ENCODE results near the gene TUBGCP3.
"Not testable (repeated sequence)": the region's sequence is repeated elsewhere in the genome, so short reads cannot be mapped to it uniquely, and the experiment has no call there.

The TUBGCP3 gene

GRCh38 chr13:112635323-112635722 is 47.4 kb upstream of the TUBGCP3 start:
- Histone ChIP-seq H4K20me1 (ENCODE audit: control insufficient read depth, insufficient read depth, low read depth, low read length) (no peaks in the 10 kb centered on the region), H3K4me3 (ENCODE audit: low read length) (no peak overlapping the region), H3K27me3 (ENCODE audit: control insufficient read depth, low read length) (peaks cover 19% of the 10 kb centered on the region), H3K4me2 (ENCODE audit: low read length) (no peak overlapping the region), H3K36me3 (ENCODE audit: control insufficient read depth, low read length) (no peaks in the 10 kb centered on the region), H3K27ac (ENCODE audit: low read depth, low read length) (no peak overlapping the region), H3K4me1 (ENCODE audit: control insufficient read depth, low read length) (no peaks in the 10 kb centered on the region), H3K9me2 (replicated peaks; ENCODE audit: control insufficient read depth, low read length) (no peaks in the 10 kb centered on the region), H3K9me3 (ENCODE audit: control insufficient read depth, insufficient read depth, low read length) (no peaks in the 10 kb centered on the region), H3K79me2 (ENCODE audit: control insufficient read depth, low read length) (no peaks in the 10 kb centered on the region), H3F3A (ENCODE audit: control insufficient read depth, insufficient read depth) (no peaks in the 10 kb centered on the region)
- TF ChIP-seq CTCF (IDR thresholded peaks at IDR 0.05; ENCODE audit: low read depth, low read length, poor library complexity, severe bottlenecking) (no peak), EZH2phosphoT487 (IDR thresholded peaks at IDR 0.05; ENCODE audit: borderline replicate concordance, low read length) (no peak)

- H3K9me3 ChIP-seq (ENCODE audit: control insufficient read depth, insufficient read depth, low read length) = no peaks in the 10 kb centered on the region
- no peak overlapping the region for H3K27ac ChIP-seq (ENCODE audit: low read depth, low read length)
- TF ChIP-seq EZH2phosphoT487 (IDR thresholded peaks at IDR 0.05; ENCODE audit: borderline replicate concordance, low read length) = no peak
- no peak for TF ChIP-seq CTCF (IDR thresholded peaks at IDR 0.05; ENCODE audit: low read depth, low read length, poor library complexity, severe bottlenecking)
- H3K79me2 ChIP-seq (ENCODE audit: control insufficient read depth, low read length) = no peaks in the 10 kb centered on the region
- no peaks in the 10 kb centered on the region for H3F3A ChIP-seq (ENCODE audit: control insufficient read depth, insufficient read depth)
- H3K27me3 ChIP-seq (ENCODE audit: control insufficient read depth, low read length) = peaks cover 8% of the 10 kb centered on the region
- no peak overlapping the region for H3K4me2 ChIP-seq (ENCODE audit: low read length)
- no peak overlapping the region for H3K4me3 ChIP-seq (ENCODE audit: low read length)
- H4K20me1 ChIP-seq (ENCODE audit: control insufficient read depth, insufficient read depth, low read depth, low read length) = no peaks in the 10 kb centered on the region
- no peaks in the 10 kb centered on the region for H3K36me3 ChIP-seq (ENCODE audit: control insufficient read depth, low read length)
- H3K9me2 ChIP-seq (replicated peaks; ENCODE audit: control insufficient read depth, low read length) = no peaks in the 10 kb centered on the region
- H3K4me1 ChIP-seq (ENCODE audit: control insufficient read depth, low read length) = no peaks in the 10 kb centered on the region
Measured at GRCh38 chr13:112634102-112634501, 46.1 kb upstream of the TUBGCP3 start.

- H3K36me3 ChIP-seq (ENCODE audit: control insufficient read depth, low read length); H4K20me1 ChIP-seq (ENCODE audit: control insufficient read depth, insufficient read depth, low read depth, low read length); H3K79me2 ChIP-seq (ENCODE audit: control insufficient read depth, low read length); H3K27ac ChIP-seq (ENCODE audit: low read depth, low read length); H3K4me3 ChIP-seq (ENCODE audit: low read length); H3K9me2 ChIP-seq (replicated peaks; ENCODE audit: control insufficient read depth, low read length); H3K4me2 ChIP-seq (ENCODE audit: low read length); H3K4me1 ChIP-seq (ENCODE audit: control insufficient read depth, low read length); H3K9me3 ChIP-seq (ENCODE audit: control insufficient read depth, insufficient read depth, low read length); H3F3A ChIP-seq (ENCODE audit: control insufficient read depth, insufficient read depth); H3K27me3 ChIP-seq (ENCODE audit: control insufficient read depth, low read length): not testable (repeated sequence)
Measured at GRCh38 chr13:112630226-112630625, 42.3 kb upstream of the TUBGCP3 start.

GRCh38 chr13:112629161-112629560 is 41.2 kb upstream of the TUBGCP3 start:
- Histone ChIP-seq H3K36me3 (ENCODE audit: control insufficient read depth, low read length) (no peaks in the 10 kb centered on the region), H3K9me2 (replicated peaks; ENCODE audit: control insufficient read depth, low read length) (no peaks in the 10 kb centered on the region), H4K20me1 (ENCODE audit: control insufficient read depth, insufficient read depth, low read depth, low read length) (no peaks in the 10 kb centered on the region), H3K27ac (ENCODE audit: low read depth, low read length) (no peak overlapping the region), H3K4me1 (ENCODE audit: control insufficient read depth, low read length) (no peaks in the 10 kb centered on the region), H3K9me3 (ENCODE audit: control insufficient read depth, insufficient read depth, low read length) (no peaks in the 10 kb centered on the region), H3K27me3 (ENCODE audit: control insufficient read depth, low read length) (peaks cover 10% of the 10 kb centered on the region), H3K4me2 (ENCODE audit: low read length) (no peak overlapping the region), H3K79me2 (ENCODE audit: control insufficient read depth, low read length) (no peaks in the 10 kb centered on the region), H3K4me3 (ENCODE audit: low read length) (no peak overlapping the region), H3F3A (ENCODE audit: control insufficient read depth, insufficient read depth) (no peaks in the 10 kb centered on the region)
- no peak for TF ChIP-seq CTCF (IDR thresholded peaks at IDR 0.05; ENCODE audit: low read depth, low read length, poor library complexity, severe bottlenecking)
- no peak for TF ChIP-seq EZH2phosphoT487 (IDR thresholded peaks at IDR 0.05; ENCODE audit: borderline replicate concordance, low read length)

- not testable (repeated sequence) for H3K4me2 ChIP-seq (ENCODE audit: low read length); H4K20me1 ChIP-seq (ENCODE audit: control insufficient read depth, insufficient read depth, low read depth, low read length)
Measured at GRCh38 chr13:112627613-112628012, 39.7 kb upstream of the TUBGCP3 start.

More at GRCh38 chr13:112627613-112628012, 39.7 kb upstream of the TUBGCP3 start:
- H3K9me3 ChIP-seq (ENCODE audit: control insufficient read depth, insufficient read depth, low read length); H3K4me1 ChIP-seq (ENCODE audit: control insufficient read depth, low read length); H3K9me2 ChIP-seq (replicated peaks; ENCODE audit: control insufficient read depth, low read length); H3K79me2 ChIP-seq (ENCODE audit: control insufficient read depth, low read length); H3K4me3 ChIP-seq (ENCODE audit: low read length); H3K36me3 ChIP-seq (ENCODE audit: control insufficient read depth, low read length); H3K27me3 ChIP-seq (ENCODE audit: control insufficient read depth, low read length); H3F3A ChIP-seq (ENCODE audit: control insufficient read depth, insufficient read depth); H3K27ac ChIP-seq (ENCODE audit: low read depth, low read length): not testable (repeated sequence)

Data from DOHH2 (cell line).